HG03378 (cell line): ENCODE measurements around the gene ROBO2.

ENCODE experiments used
- ATAC-seq: cut with Tn5 transposase; IDR thresholded peaks from one replicate; pipeline ENCODE4 v1.9.1; 2021; ENCODE audit warnings: mild to moderate bottlenecking, moderate library complexity; ENCODE audit not compliant: unreplicated experiment

ROBO2 gene

DNA sequence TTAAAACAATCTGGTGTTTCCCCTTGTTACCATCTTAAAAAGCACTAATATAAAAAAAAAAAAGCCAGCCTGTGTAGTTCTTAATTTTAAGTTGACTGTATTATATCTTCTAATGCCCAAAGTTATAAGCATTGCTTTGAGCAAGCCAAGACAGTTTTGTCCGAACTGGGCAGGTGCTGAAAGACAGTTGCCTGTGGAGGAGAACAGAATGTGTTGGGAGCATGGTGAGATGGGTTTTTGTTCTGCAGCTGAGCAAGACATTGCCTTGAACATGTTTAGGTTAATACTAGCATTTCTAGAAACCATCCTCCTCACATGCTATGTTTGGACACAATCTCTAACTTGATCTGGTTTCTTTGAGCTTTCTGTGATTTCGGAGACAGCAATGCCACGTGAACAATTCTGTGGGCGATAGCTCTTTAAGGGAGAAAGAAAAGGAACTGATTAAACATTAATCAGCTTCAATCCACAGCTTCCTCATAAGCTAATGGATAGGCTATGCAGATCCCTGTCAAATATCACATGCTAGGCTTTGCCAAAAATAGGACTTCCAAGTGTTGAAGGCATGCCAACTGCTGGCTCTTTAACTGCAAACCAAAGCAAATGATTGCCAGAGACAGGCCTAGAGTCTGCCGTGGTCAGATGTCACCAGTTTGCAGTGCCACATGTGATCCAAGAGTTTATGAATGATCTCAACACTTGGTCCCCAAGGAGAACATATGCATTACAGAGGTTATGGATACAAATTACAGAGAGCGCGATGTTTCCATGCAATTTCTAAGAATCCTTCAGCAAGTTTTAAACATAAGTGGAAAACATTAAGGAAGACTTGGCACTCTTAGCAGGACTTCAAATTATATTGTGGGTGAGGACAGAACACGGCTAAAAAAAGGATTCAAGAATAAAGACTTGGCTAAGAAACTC lies 428.1 kb downstream of the ROBO2 start:
- no peak for ATAC-seq

DNA sequence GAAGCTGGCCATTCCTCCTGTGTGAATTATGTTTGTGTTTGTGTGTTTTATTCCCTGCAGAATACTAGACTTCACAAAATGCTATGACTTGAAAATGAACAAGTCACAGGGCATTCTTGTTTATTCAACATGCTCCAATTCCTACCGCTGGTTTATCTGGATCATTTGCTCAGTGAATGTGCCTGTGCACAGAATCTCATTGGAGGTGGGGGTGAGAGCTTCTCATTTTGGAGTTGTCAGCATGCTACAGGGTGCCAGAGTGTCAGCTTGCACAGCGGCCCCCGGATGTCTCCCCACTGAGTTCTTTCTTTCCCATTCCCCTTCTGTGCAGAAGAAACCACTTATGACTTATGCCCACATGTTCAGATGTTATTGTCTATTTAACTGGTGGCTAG lies 428.7 kb downstream of the ROBO2 start:
- no peak for ATAC-seq

DNA sequence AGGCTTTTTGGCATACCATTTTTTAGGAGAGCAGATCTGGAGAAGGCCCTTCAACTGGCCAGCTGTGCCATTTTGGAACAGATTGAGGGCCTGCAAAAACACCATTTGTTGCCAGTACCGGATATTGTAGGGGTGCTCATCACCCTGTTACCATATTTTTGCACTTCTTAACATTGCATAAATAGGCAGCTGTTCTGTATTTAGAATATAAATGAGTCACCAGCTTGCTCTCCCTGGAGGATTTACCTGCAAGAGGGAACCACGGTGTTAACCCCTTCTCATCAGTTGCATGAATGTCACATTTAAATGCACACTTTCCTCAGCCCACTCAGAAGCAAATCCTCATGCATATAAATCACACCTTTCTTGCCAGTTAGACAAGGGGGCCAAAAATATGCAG lies 435.6 kb downstream of the ROBO2 start:
- no peak for ATAC-seq

DNA sequence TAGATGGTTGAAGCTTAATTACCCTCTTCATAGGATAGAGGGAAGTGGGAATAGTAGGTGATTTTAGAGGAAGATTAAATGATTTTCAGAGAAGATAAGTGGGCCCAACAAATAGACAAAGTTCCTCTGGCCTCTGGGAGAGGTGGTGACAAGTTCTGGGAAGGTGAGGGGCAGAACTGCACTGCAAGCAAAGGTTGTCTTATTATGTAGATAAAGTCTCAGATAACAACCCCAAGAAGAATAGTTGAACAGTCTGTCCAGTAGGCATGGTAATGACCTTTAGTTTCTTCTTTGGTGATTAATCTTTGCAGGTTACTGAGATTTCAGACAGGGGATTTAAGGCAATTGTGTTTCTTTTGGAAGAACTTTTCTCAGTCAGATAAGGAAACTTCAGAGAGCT lies 439.1 kb downstream of the ROBO2 start:
- ATAC-seq, result no peak

DNA sequence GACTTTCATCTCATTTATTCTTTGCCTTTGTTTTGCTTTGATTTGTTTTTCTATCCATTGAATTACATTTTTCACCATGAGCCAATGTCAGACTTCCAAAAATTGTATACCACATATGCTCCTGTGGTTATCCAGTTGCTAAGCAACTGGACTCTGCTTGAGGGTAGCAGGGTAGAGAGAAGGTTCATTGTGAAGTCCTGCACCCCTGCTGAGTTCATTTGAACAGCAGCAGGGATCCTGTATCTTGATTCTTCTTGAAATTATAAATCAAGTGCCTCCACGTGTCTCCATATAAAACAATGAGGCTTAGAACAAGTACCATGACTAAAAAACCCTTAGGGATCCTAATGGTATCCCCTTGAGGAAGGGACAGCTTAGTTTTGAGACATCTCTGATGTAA lies 449.3 kb downstream of the ROBO2 start:
- no peak for ATAC-seq

DNA sequence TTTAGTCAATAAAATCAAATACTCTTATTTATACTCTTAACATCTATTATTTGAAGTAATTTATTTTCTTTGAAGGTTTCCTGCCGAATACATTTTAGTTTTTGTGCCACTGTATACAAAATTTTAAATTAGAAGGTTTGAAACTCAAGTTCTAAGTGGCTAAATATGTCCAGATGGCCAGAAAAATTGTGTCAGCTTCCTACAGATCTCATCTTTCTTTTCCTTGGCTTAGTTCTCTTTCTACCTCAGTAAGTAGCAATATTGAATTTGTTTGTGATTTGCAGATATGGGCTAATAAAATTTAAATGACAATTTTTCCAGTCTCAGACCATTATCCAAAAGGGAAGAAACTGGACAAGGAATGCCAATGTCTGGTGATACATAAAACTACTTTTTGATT lies 452.1 kb downstream of the ROBO2 start:
- ATAC-seq, result no peak

DNA sequence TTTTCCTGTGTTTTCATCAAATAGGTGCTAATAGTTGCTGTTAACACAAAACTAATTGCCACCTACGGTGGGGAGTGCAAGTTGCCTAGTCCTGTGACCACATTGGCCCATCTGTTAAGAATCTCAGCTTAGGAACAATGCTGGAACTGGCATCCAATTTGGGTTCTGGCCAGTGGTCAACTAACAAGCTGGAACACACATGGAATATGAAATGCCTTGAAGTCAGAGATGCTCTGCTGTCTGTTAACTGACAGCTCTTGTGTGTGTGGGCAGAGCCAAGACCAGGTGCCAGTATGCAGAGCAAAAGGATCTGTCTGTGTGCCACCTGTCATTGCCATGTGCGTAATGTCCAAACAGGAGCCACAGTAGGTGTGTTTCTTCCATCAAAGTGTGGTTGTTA lies 460.8 kb downstream of the ROBO2 start:
- no peak for ATAC-seq

DNA sequence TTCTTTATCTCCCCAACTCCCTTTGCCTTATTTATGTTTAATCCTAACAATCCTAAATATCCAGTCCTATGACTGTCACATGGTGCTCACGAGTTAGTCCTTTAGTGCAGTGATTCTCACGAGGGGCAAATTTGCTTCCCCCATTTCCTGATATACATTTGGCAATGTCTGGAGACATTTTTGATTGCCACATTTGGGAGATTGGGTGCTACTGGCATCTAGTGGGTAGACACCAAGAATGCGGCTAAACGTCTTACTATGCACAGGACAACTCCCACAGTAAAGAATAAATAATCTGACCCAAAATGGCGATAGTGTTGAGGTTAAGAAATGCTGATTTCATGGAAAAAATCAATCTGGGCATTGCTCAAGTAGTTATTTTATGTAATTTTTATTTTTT lies 466.5 kb downstream of the ROBO2 start:
- ATAC-seq, result no peak

DNA sequence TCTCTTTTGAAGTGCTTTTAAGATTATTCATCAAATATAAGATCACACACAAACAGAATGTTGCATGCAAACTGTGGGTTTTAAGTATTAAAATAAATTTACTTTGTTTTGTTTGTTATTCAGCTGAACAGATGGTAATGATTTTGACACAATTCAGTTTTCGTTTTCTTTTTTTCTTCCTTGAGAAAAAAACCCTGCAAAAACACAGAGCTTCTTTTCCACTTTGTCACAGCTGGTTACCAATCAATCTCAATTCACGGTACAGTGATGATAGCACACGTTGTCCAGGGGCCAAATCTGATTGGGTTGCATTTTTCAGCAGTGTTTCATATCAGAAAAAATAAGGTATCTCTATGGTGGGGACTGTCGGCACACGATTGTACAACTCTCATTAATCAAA lies 473.6 kb downstream of the ROBO2 start:
- no peak for ATAC-seq

DNA sequence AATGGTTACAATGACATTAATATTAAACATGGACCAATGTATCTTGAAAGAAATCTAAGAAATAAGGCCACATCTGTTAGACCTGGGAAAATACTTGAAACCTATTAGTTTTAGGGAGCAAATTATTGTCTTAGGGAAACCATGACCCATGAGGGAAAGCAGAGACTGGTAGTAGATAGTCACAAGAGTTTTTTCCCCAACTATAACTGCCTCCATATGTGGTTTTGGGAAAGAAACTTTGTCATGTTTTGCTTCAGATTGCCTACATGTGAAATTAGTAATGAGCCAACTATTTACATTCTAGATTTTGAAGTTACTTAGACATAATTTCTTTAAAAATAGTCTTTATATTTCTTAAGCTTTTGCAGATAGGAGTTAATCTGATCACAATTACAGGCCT lies 474.9 kb downstream of the ROBO2 start:
- no peak for ATAC-seq

DNA sequence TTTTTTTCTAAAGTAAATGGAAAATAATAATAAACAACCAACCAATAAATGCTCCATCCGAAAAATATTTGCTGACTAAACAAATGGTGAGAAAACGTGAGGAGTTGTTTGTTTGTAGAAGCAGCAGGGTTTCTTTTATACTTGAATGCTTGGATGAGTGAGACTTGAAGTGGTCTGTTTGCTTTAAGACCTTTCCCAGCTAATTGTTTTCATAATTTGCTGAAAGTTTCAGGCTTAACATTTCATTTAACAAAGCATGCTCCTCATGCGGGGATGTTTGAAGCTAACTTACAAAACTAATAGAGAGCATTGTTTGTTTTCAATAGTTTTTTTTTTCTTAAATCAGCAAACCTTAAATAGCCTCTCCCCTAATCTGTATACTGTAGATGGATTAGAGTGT lies 484.6 kb downstream of the ROBO2 start:
- ATAC-seq, result no peak

DNA sequence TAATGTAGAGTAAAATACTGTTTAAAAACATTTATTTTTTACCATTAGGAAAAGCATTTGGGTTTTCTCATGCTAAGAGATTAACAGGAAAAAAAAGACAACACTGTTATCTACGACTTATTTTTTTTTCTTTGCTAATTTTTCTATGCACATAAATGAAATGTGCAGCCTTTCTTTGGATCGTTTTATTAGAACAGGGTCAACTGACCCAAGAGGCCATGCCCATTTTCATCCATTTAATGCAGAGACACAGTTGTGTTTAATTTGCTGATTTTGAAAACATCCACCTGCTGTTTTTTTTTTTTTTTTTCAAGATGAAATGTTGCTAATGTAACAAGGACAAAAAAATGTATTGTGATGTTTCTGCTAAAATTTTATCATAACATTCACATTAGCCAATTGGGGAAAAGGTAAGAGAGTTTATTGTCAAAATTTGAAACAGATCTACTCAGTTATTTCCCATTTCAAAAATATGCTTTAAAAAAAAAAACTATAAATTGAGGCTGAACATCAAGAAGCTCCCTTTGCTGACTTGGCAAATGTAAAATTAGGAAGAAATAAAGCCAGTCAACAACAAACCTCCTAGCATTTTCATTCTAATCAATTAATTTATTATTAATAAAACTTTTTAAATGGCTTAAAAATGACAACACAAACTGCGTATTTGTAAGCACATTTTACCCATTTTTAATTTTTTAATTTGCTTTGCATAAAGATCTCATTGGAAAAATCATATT lies 485.2 kb downstream of the ROBO2 start:
- ATAC-seq, result no peak

DNA sequence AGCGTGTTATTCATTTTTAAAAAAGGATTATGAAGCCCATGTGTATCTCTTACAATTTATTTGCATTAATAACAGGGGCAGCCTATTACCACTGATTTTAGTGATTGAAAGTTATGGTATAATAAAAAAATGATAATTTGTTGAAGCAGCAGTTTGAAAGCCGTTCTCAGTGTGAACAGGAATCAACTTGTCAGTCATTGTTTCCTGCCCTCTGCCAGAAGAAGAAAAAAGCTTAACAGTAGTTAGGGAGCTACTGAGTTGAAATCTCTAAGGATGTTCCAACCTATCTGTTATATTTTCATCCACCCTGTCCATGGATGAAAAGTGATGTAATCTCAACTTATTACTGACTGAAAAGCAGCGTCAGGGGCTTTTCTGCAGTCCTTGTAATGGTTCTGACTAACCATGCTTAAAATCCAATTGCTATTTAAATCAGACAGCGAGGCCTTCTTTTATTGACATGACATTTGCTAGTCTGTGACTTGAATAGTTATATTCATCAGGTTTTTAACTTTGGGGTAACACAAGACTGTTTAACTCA lies 486.7 kb downstream of the ROBO2 start:
- ATAC-seq, result no peak

DNA sequence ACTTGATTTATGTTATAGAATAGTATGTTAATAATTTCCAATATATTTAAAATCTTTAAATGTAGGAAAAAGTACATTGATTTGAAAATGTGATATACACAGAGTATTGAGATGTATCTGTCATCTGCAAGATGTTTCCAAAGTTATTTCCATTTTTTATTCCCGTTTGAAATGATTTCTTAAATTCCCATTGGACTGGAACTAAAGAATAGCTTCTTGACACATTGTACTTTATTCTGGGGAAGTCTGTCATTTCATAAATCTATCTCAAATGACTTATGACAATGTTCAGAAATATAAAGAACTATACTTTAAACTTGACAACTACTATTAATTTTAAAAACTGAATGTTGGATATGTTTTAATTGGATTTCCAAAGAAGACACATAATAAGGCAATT lies 489.6 kb downstream of the ROBO2 start:
- ATAC-seq, result no peak

DNA sequence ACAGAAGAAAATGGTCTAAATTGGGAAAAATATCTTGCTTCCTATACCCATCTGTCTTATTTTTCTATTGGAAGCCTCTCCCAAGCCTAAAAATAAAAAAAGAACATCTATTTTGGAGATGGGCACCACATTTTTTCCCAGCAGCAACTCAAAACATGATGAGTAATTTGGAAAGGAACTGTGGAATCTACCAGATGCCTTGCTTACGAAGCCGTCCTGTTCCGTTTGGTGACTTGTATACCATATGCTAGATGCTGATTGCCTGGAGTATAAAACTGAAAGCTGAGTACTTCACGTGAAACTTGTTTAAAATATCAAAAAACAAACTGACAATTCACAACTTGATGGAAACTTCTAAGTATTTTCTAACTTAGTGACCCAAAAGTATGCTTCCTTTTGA lies 491.0 kb downstream of the ROBO2 start:
- no peak for ATAC-seq

DNA sequence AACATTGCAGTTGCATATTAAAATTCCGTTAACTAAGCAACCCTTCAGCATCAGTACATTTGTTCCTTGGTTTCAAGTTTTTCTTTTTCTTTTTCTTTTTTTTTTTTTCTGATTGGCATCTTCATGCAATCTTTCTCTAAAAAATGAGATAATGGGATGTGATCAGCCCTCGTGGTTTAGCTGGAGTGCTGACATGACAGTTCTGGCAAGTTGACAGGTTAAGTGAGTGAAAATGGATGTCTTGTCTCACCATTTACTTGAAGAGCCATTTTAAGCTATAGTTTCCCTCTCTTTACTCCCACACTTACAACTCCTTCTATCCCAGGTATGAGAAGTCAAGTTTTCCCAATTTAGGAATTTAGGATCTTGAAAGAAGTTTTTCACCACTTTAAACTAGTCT lies 495.2 kb downstream of the ROBO2 start:
- ATAC-seq, result no peak

DNA sequence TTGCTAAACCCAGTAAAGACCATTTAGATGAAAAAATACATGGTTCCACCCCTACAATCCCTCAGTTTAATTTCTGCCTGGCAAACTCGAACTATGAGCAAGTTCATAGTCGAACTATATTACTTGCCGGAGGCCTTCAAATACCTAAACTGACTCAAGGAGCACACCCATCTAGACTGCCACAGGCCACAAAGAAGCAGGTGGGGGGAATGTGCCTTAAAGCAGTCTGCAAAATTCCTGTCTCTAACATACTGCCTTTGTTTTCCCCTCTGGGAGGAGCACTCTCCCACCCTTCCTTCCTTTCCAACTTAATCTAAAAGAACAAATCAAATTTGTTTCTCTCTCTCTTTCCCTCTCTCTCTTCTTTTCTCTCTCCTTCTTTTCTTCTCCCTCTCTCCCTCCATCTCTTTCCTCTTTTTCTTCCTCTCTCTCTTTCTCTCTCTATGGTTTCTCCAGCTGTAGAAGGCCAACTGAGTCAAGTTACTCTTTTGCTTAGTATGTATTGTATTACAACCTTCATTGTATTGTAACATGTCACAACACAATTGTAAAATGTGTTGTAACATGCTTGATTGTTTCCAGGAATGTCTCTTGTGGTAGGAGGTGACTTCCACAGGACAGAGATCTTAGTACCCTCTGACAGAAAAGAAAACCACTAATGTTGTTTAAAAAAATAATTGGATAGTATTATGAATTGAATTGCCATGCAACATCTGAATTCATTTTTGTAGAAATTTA lies 496.3 kb downstream of the ROBO2 start:
- no peak for ATAC-seq

DNA sequence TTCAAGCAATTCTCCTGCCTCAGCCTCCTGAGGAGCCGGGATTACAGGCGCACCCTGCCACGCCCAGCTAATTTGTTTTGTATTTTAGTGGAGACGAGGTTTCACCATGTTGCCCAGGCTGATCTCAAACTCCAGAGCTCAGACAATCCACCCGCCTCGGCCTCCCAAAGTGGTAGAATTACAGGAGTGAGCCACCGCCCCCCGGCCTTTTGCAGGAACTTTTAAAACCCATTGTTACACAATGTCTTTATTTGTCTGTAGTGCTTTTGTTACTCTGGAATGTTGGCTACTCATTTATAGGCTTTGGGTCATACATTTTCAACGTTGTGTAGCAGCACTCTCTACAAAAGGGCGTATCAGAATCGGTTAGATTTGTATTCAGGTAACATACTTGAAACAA lies 499.1 kb downstream of the ROBO2 start:
- ATAC-seq, result no peak

DNA sequence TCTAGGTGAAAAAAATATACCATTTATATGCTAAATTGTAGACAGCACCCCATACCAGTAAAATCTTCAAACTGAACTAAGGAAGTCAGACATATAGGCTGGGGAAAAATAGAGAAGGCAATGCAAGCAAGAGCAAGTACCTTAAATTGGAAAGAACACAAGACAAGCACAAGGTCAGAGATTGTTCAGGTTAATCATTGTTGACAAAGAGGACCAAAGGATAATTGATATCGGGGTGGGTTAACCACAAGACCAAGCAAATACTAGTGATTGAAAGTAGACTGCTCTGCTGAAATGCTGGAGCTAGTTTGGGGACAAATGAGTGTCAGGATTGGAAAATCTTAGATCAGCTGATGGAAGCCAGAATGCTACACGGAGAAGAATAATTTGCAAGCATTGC lies 499.8 kb downstream of the ROBO2 start:
- ATAC-seq, result no peak

DNA sequence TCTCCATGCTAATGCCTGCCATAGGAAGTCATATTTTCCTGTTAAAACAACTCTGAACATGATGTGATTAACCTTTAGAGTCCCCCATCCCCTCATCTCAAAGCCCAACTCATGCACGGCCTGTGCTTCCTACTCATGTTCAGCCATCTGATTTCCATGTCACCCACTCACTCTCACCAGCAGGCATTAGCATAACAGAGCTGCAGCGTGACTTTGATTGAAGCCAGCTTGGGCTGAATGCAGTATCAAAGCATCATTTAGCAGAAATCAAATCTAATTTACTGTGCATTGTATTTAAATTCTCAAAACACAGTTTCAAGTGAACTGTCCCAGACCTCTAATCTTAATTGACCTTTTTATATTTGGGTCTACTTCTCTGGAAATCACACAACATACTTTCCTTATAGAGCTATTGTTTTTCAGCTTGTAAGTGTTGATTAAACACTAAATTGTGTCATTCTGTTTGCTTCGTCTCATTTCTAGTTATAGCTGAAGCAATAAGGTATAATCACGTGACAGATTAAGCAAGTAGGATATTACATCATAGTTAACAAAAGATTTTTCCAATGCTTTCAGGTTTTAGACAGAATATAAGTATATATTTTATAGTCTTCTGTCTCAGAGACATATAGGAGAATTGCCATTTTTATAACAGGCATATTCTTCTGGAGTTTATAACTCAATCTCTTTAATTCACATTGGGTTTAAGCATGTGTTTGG lies 501.5 kb downstream of the ROBO2 start:
- no peak for ATAC-seq

DNA sequence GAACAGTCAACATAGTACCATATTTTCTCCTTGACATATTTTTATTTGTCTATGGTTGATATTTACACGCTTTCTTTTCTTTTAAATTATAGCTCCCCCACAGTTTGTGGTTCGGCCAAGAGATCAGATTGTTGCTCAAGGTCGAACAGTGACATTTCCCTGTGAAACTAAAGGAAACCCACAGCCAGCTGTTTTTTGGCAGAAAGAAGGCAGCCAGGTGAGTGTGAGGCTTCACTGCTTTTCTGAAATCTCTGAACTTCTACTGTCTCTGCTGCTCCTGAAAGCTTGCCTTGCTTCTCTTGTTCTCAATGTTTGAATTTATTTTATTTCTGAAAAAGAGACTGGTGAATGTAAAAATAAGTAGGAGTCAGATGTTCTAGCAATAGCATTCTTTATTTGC lies 506.3 kb downstream of the ROBO2 start:
- ATAC-seq, result no peak
